Measurements from ENCODE around the gene ADAM15. TPM values are rescaled to one million over a fixed set of nuclear protein-coding genes. Genes with fewer than 3 reads are reported as not detected.

ADAM15 gene
- total RNA-seq, 4 donors from 2014 or later, result 61.5 to 142 (median 115) TPM

DNA sequence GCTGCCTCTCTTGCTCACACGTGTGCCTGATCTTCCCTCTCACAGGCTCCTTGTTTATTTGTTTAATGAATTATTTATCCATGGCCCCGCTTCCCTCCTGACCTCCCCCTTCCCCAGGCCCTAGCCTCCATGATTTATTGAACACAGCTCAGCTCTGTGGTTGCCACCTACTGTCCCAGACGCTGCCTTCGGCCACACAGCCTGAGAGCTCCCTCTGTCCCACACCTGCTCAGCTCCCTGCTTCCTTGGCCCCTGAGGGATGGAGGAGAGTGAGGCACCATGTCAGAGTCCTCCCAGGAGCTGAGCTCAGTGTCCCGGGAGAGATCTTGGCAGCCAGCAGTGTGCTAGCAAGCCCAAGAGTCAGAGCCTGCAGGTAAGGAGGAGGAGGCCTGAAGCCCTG lies 24.4 kb downstream of the ADAM15 start:
- no peak overlapping the region for H3K27ac ChIP-seq (replicated peaks in 1 of 4)
- H3K9me3 ChIP-seq, result no peaks in the 10 kb centered on the region
- 74% methylated on average over 5 of the region's 5 CpGs for WGBS
- H3K4me3 ChIP-seq, result no peak overlapping the region
- DNase-seq (ENCODE audit: extremely low spot score), result no peak
- peaks cover 6 to 18% (median 15%) of the 10 kb centered on the region in 4 donors for H3K27me3 ChIP-seq
- no peak for TF ChIP-seq POLR2A (IDR thresholded peaks at IDR 0.05; ENCODE audit: low read depth)
- TF ChIP-seq POLR2AphosphoS5 (IDR thresholded peaks at IDR 0.05), result no peak
- no peak for TF ChIP-seq EP300 (IDR thresholded peaks at IDR 0.05)
- no peak for TF ChIP-seq CTCF (IDR thresholded peaks at IDR 0.05)
- H3K4me1 ChIP-seq, result peaks cover 30 to 39% (median 37%) of the 10 kb centered on the region in 4 donors
- intact Hi-C loops (cut with DNase I), result no loop called here
- no peaks in the 10 kb centered on the region for H3K36me3 ChIP-seq

GRCh38 chr1:155076371-155076770 lies 25.3 kb downstream of the ADAM15 start:
- DNase-seq (ENCODE audit: extremely low spot score), result no peak
- Histone ChIP-seq H3K9me3 (no peaks in the 10 kb centered on the region), H3K27me3 (peaks cover 12 to 26% (median 23%) of the 10 kb centered on the region in 4 donors), H3K36me3 (no peaks in the 10 kb centered on the region), H3K4me3 (no peak overlapping the region), H3K4me1 (peaks cover 30 to 39% (median 37%) of the 10 kb centered on the region in 4 donors), H3K27ac (replicated peaks in 1 of 4) (no peak overlapping the region)
- no CpG with 5 or more reads among the region's 1 CpG for WGBS
- intact Hi-C loops (cut with DNase I), result no loop called here
- no peak for TF ChIP-seq EP300 (IDR thresholded peaks at IDR 0.05)

DNA sequence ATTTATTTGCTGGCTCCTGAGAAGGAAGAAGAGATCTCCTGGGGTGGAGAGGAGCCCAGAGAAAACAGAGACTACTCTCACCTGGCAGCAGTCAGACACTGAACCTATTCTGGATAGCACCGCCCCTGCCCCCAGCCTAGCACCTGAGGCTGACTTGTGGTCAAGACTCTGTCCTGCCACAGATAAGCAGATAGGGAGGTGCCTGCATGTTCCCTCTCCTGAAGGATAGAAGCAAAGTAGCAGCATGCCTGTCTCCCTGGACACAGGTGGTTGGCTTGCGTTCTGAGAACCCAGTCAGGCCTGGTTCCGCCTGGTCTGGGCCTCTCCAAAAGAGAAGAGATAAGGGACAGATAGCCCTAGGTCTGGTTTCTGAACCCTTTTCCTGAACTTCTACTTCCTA lies 26.2 kb downstream of the ADAM15 start:
- TF ChIP-seq CTCF (IDR thresholded peaks at IDR 0.05) (no peak), POLR2AphosphoS5 (IDR thresholded peaks at IDR 0.05) (no peak), POLR2A (IDR thresholded peaks at IDR 0.05; ENCODE audit: low read depth) (no peak), EP300 (IDR thresholded peaks at IDR 0.05) (no peak)
- no peaks in the 10 kb centered on the region for H3K9me3 ChIP-seq
- H3K27ac ChIP-seq (replicated peaks in 1 of 4), result no peak overlapping the region
- no peaks in the 10 kb centered on the region for H3K36me3 ChIP-seq
- WGBS, result 95% methylated on average over 3 of the region's 3 CpGs
- peaks cover 16 to 36% (median 33%) of the 10 kb centered on the region in 4 donors for H3K27me3 ChIP-seq
- intact Hi-C loops (cut with DNase I), result no loop called here
- H3K4me1 ChIP-seq, result peaks cover 37 to 43% (median 42%) of the 10 kb centered on the region in 4 donors
- DNase-seq (ENCODE audit: extremely low spot score), result no peak
- H3K4me3 ChIP-seq, result no peak overlapping the region

DNA sequence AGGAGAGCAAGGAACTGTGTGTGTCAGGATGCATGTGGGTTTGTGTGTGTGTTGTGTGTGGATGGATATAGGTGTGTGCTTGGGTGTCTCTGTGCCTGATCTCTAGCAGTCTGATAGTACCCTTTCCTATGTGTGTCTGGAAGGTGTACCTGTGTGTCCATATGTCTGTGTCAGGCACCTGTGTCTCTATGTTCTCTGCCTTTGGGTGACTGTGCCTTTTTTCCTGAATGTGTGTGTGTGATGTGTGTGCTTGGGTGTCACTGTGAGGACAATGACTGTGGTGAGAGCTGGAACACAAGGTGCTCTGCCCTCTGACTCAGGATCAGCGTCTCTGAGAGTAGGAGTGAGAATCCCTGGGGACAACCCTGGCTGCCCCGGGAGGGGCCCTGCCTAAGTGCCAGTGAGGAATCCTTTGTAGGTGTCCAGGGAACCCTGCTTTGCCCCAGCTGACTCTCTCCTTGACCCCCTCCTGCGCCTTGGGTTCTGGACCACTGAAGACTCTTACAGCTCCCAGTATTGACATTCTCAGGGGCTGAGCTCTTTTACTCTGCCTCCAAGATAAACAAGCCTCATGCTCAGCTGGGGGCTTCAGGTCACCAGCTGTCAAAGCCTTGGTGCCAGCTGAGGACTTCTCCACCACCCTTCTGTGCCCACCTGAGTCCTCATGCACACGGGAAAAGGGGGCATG lies 26.8 kb downstream of the ADAM15 start:
- no peaks in the 10 kb centered on the region for H3K36me3 ChIP-seq
- intact Hi-C loops (cut with DNase I), result no loop called here
- 77% methylated on average over 3 of the region's 4 CpGs for WGBS
- TF ChIP-seq EP300 (IDR thresholded peaks at IDR 0.05) (no peak), CTCF (IDR thresholded peaks at IDR 0.05) (no peak), POLR2AphosphoS5 (IDR thresholded peaks at IDR 0.05) (no peak), POLR2A (IDR thresholded peaks at IDR 0.05; ENCODE audit: low read depth) (no peak)
- H3K9me3 ChIP-seq, result no peaks in the 10 kb centered on the region
- peaks cover 16 to 41% (median 38%) of the 10 kb centered on the region in 4 donors for H3K27me3 ChIP-seq
- no peak for DNase-seq (ENCODE audit: extremely low spot score)
- H3K4me1 ChIP-seq, result peaks cover 43 to 48% (median 48%) of the 10 kb centered on the region in 4 donors
- peak overlapping the region in 1 of 4 donors; percentile 55 for H3K4me3 ChIP-seq
- no peak overlapping the region for H3K27ac ChIP-seq (replicated peaks in 1 of 4)

DNA sequence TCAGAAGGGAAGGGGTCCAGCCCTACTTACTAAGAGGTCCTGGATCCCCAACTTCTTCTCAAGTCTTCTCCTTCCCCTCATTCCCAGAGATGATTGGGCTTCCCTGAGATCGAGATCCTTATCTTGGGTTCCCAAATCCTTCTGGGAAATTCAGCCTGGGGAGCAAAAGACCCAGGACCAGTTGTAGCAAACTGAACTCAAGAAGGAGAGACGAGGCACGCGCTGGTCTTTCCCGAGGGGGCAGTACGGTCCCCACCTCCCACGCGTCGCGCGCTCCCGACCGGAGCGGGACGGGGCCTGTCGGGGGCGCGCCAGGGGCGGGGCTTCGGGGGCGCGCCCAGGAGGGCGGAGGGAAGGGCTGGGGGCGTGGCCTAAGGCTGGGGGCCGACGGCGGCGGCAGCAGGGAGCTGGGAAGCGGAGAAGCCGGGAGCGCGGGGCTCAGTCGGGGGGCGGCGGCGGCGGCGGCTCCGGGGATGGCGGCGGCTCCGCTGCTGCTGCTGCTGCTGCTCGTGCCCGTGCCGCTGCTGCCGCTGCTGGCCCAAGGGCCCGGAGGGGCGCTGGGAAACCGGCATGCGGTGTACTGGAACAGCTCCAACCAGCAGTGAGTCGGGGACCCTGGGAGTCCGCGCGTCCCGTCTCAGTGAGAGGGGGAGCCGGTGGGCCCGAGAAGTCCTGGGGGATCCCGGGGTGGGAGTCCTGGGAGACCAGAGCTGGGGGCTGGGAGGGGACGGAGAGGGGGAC lies 27.5 kb downstream of the ADAM15 start, which contains the start of gene EFNA3:
EFNA3 (plus strand) TSS at position 369 of the 741 bp plus-strand sequence; CDS start at position 474, 105 bp downstream.
- Histone ChIP-seq H3K4me3 (peak within 1 kb of the TSS; percentile 52 to 60 (median 55)), H3K36me3 (no peaks in the 10 kb centered on the region), H3K4me1 (peaks cover 45 to 55% (median 49%) of the 10 kb centered on the region in 4 donors), H3K27ac (replicated peaks in 1 of 4) (no peak within 1 kb of the TSS), H3K9me3 (no peaks in the 10 kb centered on the region), H3K27me3 (peaks cover 16 to 49% (median 46%) of the 10 kb centered on the region in 4 donors)
- intact Hi-C loops (cut with DNase I), result no loop called here
- DNase-seq (ENCODE audit: extremely low spot score), result no peak
- TF ChIP-seq EP300 (IDR thresholded peaks at IDR 0.05), result no peak
- no peak for TF ChIP-seq POLR2A (IDR thresholded peaks at IDR 0.05; ENCODE audit: low read depth)
- no peak for TF ChIP-seq CTCF (IDR thresholded peaks at IDR 0.05)
- TF ChIP-seq POLR2AphosphoS5 (IDR thresholded peaks at IDR 0.05), result no peak
- whole genome bisulfite sequencing, result 2% methylated on average over 7 of the region's 59 CpGs

Data from esophagus muscularis mucosa (tissue), 4 donors.